Endothelial cell (in vitro differentiated cells): ENCODE results near the gene ZGPAT. TPM values are rescaled to one million over a fixed set of nuclear protein-coding genes. Genes with fewer than 3 reads are reported as not detected.

Experiments used
- DNase-seq: peaks from one replicate; pipeline ENCODE4 v3.0.0; 2021; ENCODE audit warnings: low spot score
- H3K27ac Mint-ChIP-seq: one replicate; pipeline ENCODE4 v1.8.0; 2021; ENCODE audit warnings: mixed read lengths, inconsistent platforms; ENCODE audit not compliant: unreplicated experiment
- H3K27me3 Mint-ChIP-seq: one replicate; pipeline ENCODE4 v1.8.0; 2021; ENCODE audit warnings: mild to moderate bottlenecking, moderate library complexity, mixed read lengths, inconsistent platforms; ENCODE audit not compliant: unreplicated experiment
- H3K36me3 Mint-ChIP-seq: one replicate; pipeline ENCODE4 v1.8.0; 2021; ENCODE audit warnings: mild to moderate bottlenecking, low read depth, mixed read lengths, inconsistent platforms; ENCODE audit not compliant: unreplicated experiment
- H3K4me1 Mint-ChIP-seq: one replicate; pipeline ENCODE4 v1.8.0; 2021; ENCODE audit warnings: mild to moderate bottlenecking, mixed read lengths, inconsistent platforms; ENCODE audit not compliant: unreplicated experiment
- H3K4me3 Mint-ChIP-seq: one replicate; pipeline ENCODE4 v1.8.0; 2021; ENCODE audit warnings: mild to moderate bottlenecking, mixed read lengths, inconsistent platforms; ENCODE audit not compliant: unreplicated experiment
- H3K9me3 Mint-ChIP-seq: one replicate; pipeline ENCODE4 v1.8.0; 2021; ENCODE audit warnings: mixed read lengths, inconsistent platforms; ENCODE audit not compliant: unreplicated experiment
- CTCF ChIP-seq: fragments of 200-600 bp; sonication (generic); IDR thresholded peaks from one replicate; pipeline ENCODE4 v1.5.0; 2021; ENCODE audit warnings: antibody characterized with exemption; ENCODE audit not compliant: unreplicated experiment
- total RNA-seq: library from RNA; stranded (reverse); fragmentation: NEBNext Ultra II Directional; extraction: Animal tissue kit (Norgen Biotek cat#: 25700); gene quantifications from one replicate; pipeline ENCODE4 v1.2.1, GENCODE V29; 2021; ENCODE audit not compliant: unreplicated experiment

ZGPAT gene
- total RNA-seq, 1 donor from 2014 or later = 34.9 TPM

- H3K36me3 Mint-ChIP-seq = peaks cover 19% of the 10 kb centered on the region
- no peaks in the 10 kb centered on the region for H3K9me3 Mint-ChIP-seq
- H3K27me3 Mint-ChIP-seq = peaks cover 18% of the 10 kb centered on the region
- H3K4me1 Mint-ChIP-seq = peaks cover 11% of the 10 kb centered on the region
- TF ChIP-seq CTCF = no peak
- no peak for DNase-seq
- H3K27ac Mint-ChIP-seq = peak overlapping the region; percentile 64
- H3K4me3 Mint-ChIP-seq = no peak overlapping the region
These were observed 5.7 kb upstream of the ZGPAT start for GRCh38 chr20:63702036-63702665.

- Mint-ChIP-seq H3K36me3 (peaks cover 19% of the 10 kb centered on the region), H3K9me3 (no peaks in the 10 kb centered on the region), H3K27ac (peak overlapping the region; percentile 42), H3K27me3 (peaks cover 16% of the 10 kb centered on the region), H3K4me3 (no peak overlapping the region), H3K4me1 (peaks cover 7% of the 10 kb centered on the region)
- no peak for DNase-seq
- no peak for TF ChIP-seq CTCF
These were observed 4.9 kb upstream of the ZGPAT start for GRCh38 chr20:63702751-63703470.

GRCh38 chr20:63703471-63703975 is 4.3 kb upstream of the ZGPAT start:
- no peak for DNase-seq
- Mint-ChIP-seq H3K4me3 (no peak overlapping the region), H3K4me1 (peaks cover 9% of the 10 kb centered on the region), H3K27ac (no peak overlapping the region), H3K36me3 (peaks cover 19% of the 10 kb centered on the region), H3K27me3 (peaks cover 16% of the 10 kb centered on the region), H3K9me3 (no peaks in the 10 kb centered on the region)
- no peak for TF ChIP-seq CTCF

GRCh38 chr20:63703976-63704748 is 3.7 kb upstream of the ZGPAT start:
- Mint-ChIP-seq H3K36me3 (peaks cover 19% of the 10 kb centered on the region), H3K9me3 (no peaks in the 10 kb centered on the region), H3K27me3 (peaks cover 16% of the 10 kb centered on the region), H3K4me3 (no peak overlapping the region), H3K27ac (no peak overlapping the region), H3K4me1 (peaks cover 13% of the 10 kb centered on the region)
- no peak for TF ChIP-seq CTCF
- DNase-seq = no peak
